KOPT-K1 (cell line): Measurements from ENCODE around the gene CHCT1.

Source experiments
- H3K27ac ChIP-seq: fragments of 200-600 bp; sonication (generic); 2 replicates; pipeline ENCODE4 v1.5.1; 2016; ENCODE audit warnings: antibody characterized with exemption, mild to moderate bottlenecking, low read depth, low read length; ENCODE audit not compliant: poor library complexity, severe bottlenecking
- H3K36me3 ChIP-seq: fragments of 200-600 bp; sonication (generic); 2 replicates; pipeline ENCODE4 v1.5.1; 2017; ENCODE audit warnings: antibody characterized with exemption, mild to moderate bottlenecking, low read length, moderate library complexity; ENCODE audit not compliant: insufficient read depth
- H3K9me3 ChIP-seq: fragments of 200-600 bp; sonication (generic); 2 replicates; pipeline ENCODE4 v1.5.1; 2017; ENCODE audit warnings: antibody characterized with exemption, low read length, mild to moderate bottlenecking; ENCODE audit not compliant: insufficient read depth, poor library complexity, severe bottlenecking

Gene CHCT1

DNA sequence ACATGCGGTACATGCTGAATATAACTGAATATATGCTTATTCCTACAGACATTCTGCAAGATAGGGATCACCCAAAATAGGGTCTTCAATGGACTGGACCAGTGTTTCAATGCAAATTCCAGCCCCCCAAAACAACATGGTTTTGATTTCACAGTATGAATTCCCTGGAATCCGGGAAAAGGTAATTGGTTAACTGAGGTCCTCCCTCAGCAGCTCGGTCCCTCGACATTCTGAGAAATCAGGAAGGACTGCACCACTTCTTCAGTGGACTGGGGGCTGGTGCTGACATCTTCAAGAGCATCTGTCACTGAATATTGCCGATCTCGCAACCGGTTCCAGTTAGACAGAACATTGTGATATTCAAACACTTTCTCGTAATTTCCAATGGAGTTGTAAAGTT is 25.1 kb downstream of the CHCT1 start:
- Histone ChIP-seq H3K27ac (no peak overlapping the region), H3K9me3 (no peaks in the 10 kb centered on the region), H3K36me3 (peaks cover 76% of the 10 kb centered on the region)

DNA sequence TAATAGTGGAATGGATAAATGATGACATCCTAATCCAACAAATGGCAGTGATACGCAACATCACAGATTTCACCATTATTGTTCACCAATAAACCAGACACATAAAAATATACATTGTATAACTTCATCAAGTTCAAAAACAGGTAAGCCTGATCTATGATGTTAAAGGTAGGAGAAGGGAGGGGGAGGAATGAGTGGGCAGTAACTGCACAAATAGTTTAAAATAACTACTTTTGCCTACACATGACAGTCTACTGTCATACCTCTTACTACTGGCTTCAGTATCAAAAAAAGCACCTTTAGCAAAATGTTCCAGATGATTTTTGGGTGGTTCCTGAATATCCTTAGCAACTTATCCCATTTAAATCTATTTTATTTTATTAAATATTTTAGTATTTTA is 28.8 kb downstream of the CHCT1 start:
- Histone ChIP-seq H3K27ac (no peak overlapping the region), H3K36me3 (peaks cover 96% of the 10 kb centered on the region)

DNA sequence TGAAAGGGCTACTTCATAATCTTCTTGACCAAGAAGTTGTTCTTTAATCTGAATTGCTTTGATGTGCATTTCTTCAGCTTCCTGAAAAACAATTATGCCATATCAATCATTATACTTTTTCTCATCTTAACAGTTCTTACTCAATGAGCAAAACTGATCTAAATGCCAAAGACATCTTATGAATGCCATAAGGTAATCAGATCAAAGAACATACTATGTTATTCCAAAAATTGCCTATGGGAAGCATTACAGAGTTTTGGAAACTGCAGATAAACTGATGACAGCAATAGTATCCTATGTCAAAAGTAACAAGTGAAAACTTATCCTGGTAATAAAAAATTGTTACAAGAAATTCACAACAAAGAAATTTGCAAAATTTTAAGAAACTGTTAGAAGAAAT is 29.7 kb downstream of the CHCT1 start:
- no peak overlapping the region for H3K27ac ChIP-seq
- H3K9me3 ChIP-seq, result no peaks in the 10 kb centered on the region
- peaks cover 96% of the 10 kb centered on the region for H3K36me3 ChIP-seq

More for the DNA sequence above, 28.8 kb downstream of the CHCT1 start:
- no peaks in the 10 kb centered on the region for H3K9me3 ChIP-seq

DNA sequence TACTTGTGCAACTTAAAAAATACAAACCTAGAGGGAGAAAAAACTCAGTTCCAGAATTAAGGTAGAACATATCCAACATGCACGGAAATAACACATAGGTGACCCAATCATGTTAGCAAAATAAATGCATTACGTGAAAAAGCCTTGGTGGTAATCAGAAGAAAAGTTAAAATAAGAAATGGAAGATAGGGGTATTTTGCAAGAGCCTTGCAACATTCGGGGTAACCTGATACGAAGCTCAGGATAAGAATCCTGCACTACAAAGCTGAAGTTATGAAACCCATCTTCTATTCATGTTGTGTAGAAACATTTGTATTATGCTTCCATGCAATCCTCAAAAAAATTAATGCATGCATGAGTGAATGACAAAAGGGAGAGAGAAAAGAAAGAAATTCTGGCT is 33.1 kb downstream of the CHCT1 start:
- H3K36me3 ChIP-seq, result peaks cover 96% of the 10 kb centered on the region
- H3K9me3 ChIP-seq, result no peaks in the 10 kb centered on the region
- no peak overlapping the region for H3K27ac ChIP-seq

DNA sequence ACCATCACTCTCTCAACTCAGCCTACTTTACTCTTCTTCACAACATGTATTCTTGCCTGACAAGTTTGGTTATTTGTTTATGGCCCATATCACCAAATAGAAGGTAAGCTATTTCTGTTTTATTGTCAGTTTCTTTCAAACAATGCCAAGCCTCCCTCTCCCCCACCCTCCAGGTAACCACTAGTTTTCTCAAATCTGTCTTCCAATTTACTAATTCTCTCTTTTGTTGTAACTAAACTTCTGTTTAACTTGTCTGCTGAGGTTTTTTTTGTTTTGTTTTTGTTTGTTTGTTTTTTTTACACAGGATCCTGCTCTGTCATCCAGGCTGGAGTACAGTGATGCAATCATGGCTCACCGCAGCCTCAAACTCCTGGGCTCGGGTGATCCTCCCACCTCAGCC is 34.9 kb downstream of the CHCT1 start:
- H3K27ac ChIP-seq, result no peak overlapping the region
- H3K36me3 ChIP-seq, result peaks cover 96% of the 10 kb centered on the region

DNA sequence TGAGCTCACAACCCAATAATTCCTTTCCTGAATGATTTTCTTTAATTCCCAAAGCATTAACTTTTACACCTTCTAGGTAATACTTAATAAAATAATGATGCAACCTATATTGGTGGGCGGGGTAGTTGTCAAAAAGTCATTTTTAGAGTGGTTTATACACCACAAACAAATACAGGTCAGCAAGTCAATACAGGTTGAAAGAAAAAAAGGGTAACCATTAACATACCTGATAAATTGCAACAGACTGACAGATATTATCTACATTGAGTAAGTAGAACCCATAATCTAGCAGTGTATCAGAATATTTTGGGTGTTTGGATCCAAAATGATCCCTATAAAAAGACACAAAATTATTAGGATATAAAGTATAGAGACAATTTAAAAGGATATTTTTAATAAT is 39.3 kb downstream of the CHCT1 start:
- Histone ChIP-seq H3K36me3 (peaks cover 98% of the 10 kb centered on the region), H3K27ac (no peak overlapping the region), H3K9me3 (no peaks in the 10 kb centered on the region)

More for the DNA sequence above, 34.9 kb downstream of the CHCT1 start:
- H3K9me3 ChIP-seq, result no peaks in the 10 kb centered on the region

DNA sequence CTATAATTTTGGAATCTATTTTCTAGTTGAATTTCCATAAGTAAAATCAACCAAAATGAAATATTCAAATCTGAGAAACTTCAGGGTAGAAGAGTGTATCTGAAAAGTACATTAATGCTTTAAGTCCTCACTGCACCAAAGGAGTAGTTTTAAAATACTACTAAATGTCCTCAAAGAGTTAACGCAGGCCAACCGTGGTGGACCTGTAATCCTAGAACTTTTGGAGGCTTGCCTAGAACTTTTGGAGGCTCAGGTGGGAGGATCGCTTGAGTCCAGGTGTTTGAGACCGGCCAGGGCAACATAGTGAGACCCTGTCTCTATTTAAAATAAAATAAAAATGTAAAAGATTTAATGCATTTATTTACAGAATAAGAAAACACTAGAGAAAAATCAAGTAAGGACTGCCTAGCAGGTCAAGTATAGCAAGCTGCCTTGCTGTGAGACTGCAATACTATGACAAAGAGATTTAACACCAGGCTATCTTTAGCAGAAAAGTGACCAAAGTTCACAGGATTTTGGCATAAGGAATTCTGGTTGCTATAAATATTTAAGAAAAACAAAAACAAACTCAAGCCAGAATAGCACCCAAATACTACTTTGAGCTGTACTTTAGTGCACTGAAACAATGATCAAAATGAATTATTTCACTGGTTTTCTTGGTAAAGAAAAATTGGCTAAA is 41.0 kb downstream of the CHCT1 start:
- H3K9me3 ChIP-seq, result no peaks in the 10 kb centered on the region
- H3K27ac ChIP-seq, result no peak overlapping the region
- H3K36me3 ChIP-seq, result peaks cover 93% of the 10 kb centered on the region

DNA sequence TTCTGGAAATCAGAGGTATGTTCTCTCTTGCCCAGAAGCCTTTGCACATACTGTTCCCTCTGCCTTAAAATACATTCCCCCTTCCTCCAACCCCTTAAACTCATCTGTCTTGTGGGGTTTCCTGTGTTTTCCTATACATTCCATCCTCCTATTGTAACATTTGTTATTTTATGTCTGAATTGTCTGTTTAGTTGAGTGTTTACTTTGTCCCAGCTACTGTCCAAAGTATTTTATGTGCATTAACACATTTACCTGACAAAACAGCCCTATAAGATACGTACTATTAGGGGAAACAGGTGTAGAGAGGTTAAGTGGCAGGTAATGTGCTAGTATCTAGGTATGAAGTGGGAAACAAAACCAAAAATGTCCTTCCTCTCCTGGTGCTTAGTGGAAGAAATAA is 42.1 kb downstream of the CHCT1 start:
- no peaks in the 10 kb centered on the region for H3K9me3 ChIP-seq
- peaks cover 86% of the 10 kb centered on the region for H3K36me3 ChIP-seq
- H3K27ac ChIP-seq, result no peak overlapping the region

DNA sequence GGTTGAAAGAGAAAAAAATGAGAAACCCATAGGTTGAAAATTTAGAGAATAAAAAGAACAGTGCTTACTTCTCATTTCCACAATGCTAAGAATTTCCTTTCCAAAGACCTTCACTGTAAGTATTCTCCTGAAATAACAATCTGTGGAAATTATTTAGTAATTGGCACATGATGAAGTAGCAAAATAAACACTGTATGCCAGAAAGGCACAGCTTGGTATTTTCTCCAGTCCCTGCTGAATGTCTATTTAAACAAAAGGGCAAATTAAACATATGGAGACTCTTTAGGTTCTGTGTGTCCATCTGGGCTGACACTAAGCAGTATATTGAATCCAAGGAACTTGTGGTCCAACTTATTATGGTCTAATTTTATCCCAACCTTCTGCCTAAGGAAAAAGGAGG is 46.1 kb downstream of the CHCT1 start:
- H3K27ac ChIP-seq, result no peak overlapping the region
- peaks cover 74% of the 10 kb centered on the region for H3K36me3 ChIP-seq
- peaks cover 13% of the 10 kb centered on the region for H3K9me3 ChIP-seq

DNA sequence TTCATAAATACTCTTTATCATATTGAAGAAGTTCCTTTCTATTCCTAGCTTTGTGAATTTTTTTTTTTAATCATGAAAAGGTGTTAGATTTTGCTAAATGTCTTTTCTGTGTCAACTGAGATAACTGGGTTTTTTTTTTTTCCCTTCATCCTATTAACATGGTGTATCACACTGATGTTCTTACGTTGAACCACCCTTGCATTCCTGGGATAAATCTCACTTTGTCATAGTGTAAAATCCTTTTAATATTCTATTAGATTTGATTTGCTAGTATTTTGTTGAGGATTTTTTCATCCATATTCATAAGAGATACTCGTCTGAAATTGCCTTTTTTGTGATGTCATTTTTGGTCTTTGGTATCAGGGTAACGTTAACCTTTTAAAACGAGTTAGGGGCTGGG is 49.2 kb downstream of the CHCT1 start:
- Histone ChIP-seq H3K27ac (no peak overlapping the region), H3K36me3 (peaks cover 60% of the 10 kb centered on the region), H3K9me3 (peaks cover 13% of the 10 kb centered on the region)

DNA sequence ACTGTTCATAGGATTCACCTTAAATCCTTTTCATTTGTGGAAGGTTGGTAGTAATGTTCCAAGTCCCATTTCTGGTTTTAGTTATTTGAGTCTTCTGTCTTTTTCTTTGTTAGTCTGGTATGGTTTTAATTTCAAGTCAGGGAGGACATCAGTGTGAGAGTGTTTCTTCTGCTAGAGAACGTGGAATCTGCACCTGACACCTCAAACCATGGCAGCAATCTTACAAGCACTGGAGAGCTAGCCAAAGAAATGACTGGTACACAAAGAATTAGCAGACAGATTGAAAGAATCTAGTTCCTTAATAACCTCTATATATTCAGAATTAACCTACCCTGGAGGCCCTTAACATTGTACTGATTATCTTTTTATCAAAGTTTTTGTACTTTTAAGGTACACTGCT is 50.2 kb downstream of the CHCT1 start:
- H3K9me3 ChIP-seq, result peaks cover 13% of the 10 kb centered on the region
- no peak overlapping the region for H3K27ac ChIP-seq
- H3K36me3 ChIP-seq, result peaks cover 63% of the 10 kb centered on the region

DNA sequence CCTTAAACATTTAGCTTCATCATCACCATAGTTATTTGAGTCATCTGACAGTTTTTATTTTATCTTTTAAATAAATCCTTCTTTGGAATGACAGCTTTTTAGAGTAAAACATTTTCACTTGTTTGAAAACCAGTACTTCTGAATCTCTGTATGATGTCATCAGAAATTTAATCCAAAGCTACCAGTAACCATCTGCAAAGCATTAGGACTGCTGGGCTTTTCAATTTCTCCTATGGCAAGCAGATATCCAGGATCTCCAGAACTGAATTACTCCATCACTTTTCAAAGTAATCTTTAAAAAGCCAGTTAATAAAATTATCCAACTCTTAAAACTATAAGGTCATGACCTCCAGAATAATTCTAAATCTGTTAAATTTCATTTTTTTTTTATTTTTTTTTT is 51.5 kb downstream of the CHCT1 start:
- H3K27ac ChIP-seq, result no peak overlapping the region
- peaks cover 13% of the 10 kb centered on the region for H3K9me3 ChIP-seq
- H3K36me3 ChIP-seq, result peaks cover 59% of the 10 kb centered on the region
